Heart left ventricle (tissue), 16 donors: ENCODE measurements around the gene MAPK8IP1. TPM values are rescaled to one million over a fixed set of nuclear protein-coding genes. Genes with fewer than 3 reads are reported as not detected.
"Not testable (repeated sequence)": the region's sequence is repeated elsewhere in the genome, so short reads cannot be mapped to it uniquely, and the experiment has no call there.

Source experiments
- ATAC-seq, 4 donors: fragments of 200-7000 bp; cut with Tn5 transposase; one replicate each; pipeline ENCODE4 v1.9.1; 2020 to 2022; ENCODE audit warnings: moderate library complexity in 4 of 4, mild to moderate bottlenecking in 3 of 4, moderate number of reproducible peaks in 1 of 4
- DNase-seq, 5 donors: peaks; one replicate each; pipeline ENCODE4 v3.0.0-alpha.2; 2020
- H3K27ac ChIP-seq, 12 donors: fragments of 200-600 bp; sonication (generic) in 4 of 12; one replicate each; pipeline versions ENCODE4 v1.5.0 to v1.8.0; 2016 to 2022; ENCODE audit warnings: mild to moderate bottlenecking in 2 of 12
- H3K27me3 ChIP-seq, 9 donors: fragments of 200-600 bp; sonication (generic) in 2 of 9; one replicate each; pipeline versions ENCODE4 v1.5.1 to v1.8.0; 2016 to 2022; ENCODE audit warnings: mild to moderate bottlenecking in 3 of 9
- H3K36me3 ChIP-seq, 9 donors: fragments of 200-600 bp; sonication (generic) in 2 of 9; one replicate each; pipeline versions ENCODE4 v1.5.0 to v1.8.0; 2018 to 2022; ENCODE audit warnings: mild to moderate bottlenecking in 2 of 9
- H3K4me1 ChIP-seq, 12 donors: fragments of 200-600 bp; sonication (generic) in 4 of 12; one replicate each; pipeline versions ENCODE4 v1.5.0 to v1.8.0; 2016 to 2022; ENCODE audit warnings: mild to moderate bottlenecking in 3 of 12
- H3K4me3 ChIP-seq, 12 donors: fragments of 200-600 bp; sonication (generic) in 4 of 12; one replicate each; pipeline versions ENCODE4 v1.5.0 to v1.8.0; 2017 to 2022; ENCODE audit warnings: mild to moderate bottlenecking in 9 of 12, moderate library complexity in 4 of 12
- H3K9me3 ChIP-seq, 12 donors: fragments of 200-600 bp; sonication (generic) in 4 of 12; one replicate each; pipeline versions ENCODE4 v1.5.0 to v1.8.0; 2016 to 2022; ENCODE audit warnings: mild to moderate bottlenecking in 1 of 12
- CTCF ChIP-seq, 12 donors: fragments of 200-600 bp; sonication (generic) in 4 of 12; IDR thresholded peaks; one replicate each; pipeline versions ENCODE4 v1.5.0 to v1.8.0; 2018 to 2022; ENCODE audit warnings: antibody characterized with exemption in 12 of 12, mild to moderate bottlenecking in 5 of 12
- POLR2A ChIP-seq, 2 donors: fragments of 450-650 bp; IDR thresholded peaks; one replicate each; pipeline ENCODE4 v1.6.1; 2017; ENCODE audit warnings: antibody characterized with exemption in 2 of 2, mild to moderate bottlenecking in 2 of 2, moderate library complexity in 2 of 2
- WGBS, 4 donors: extraction: QIAGEN DNeasy Blood & Tissue Kit in 2 of 4; methylation state at CpG; one replicate each; pipeline versions ENCODE4 v1.1.5 to v1.1.7; 2013 to 2018; 5-methylcytosine and 5-hydroxymethylcytosine counted together
- intact Hi-C, 10 donors: fragments of 100-400 bp; cut with DNase I; formaldehyde crosslinking; loops; one replicate each; pipeline versions ENCODE4 v1.11.1 to v1.14.2; 2022
- polyA plus RNA-seq, 2 donors: library from polyadenylated mRNA; stranded (reverse); fragments of 200-250 nt; gene quantifications; one replicate each; pipeline ENCODE4 v1.2.3, GENCODE V29; 2013
- total RNA-seq, 9 donors: library from RNA; depleted of rRNA in 2 of 9; stranded (reverse); fragments of >200 nt in 2 of 9; fragmentation: NEBNext Ultra II Directional in 3 of 9; extraction: Animal tissue kit (Norgen Biotek cat#: 25700) in 3 of 9; gene quantifications; one replicate each; pipeline versions ENCODE4 v1.1.0 to v1.2.4, GENCODE V29; 2016 to 2023
- donor health status: ischemic (EF 13 %, LVEDD 7.1; RV severe dilation, severe dysfunction).
- donor health status: healthy with polysubstance abuse.
- donor health status: DM: no; HTN: yes; CAD: no.
- donor health status: DM: no; HTN: no; CAD: no.
- donor health status: ischemic (EF 25% LVEDD 6.9; RV normal size, moderate dysfunction).
- donor health status: ischemic (EF 25% LVEDD 5.7; RV mildly dilated, moderate dysfunction).
- donor health status: healthy.
- donor health status: DM: yes; HTN: yes; CAD: no.
- donor health status: ischemic (EF 35%, LVEDD 5.7; RV mildly dilated, moderate dysfunction).
- donor health status: nonischemic (EF 11% LVEDD 7.7; RV severe dilation, severe dysfunction).
- donor health status: DM: yes; HTN: yes; CAD: no.
- donor health status: PGD.
- donor health status: ischemic (EF 29% LVEDD 5.4; RV normal size, mild dysfunction).
- donor health status: nonischemic (EF 23%, LVEDD 6.1; RV moderate dilation, normal function).

MAPK8IP1 gene
- total and polyA plus RNA-seq, 11 donors = 2.4 to 8.0 (median 7.3) TPM

- ATAC-seq (no peak), DNase-seq (no peak)
- Histone ChIP-seq H3K36me3 (peaks cover 0 to 17% (median 0%) of the 10 kb centered on the region in 9 donors), H3K27me3 (peaks cover 0 to 24% (median 0%) of the 10 kb centered on the region in 9 donors), H3K9me3 (no peaks in the 10 kb centered on the region), H3K27ac (no peak overlapping the region), H3K4me3 (no peak overlapping the region), H3K4me1 (peaks cover 5 to 29% (median 23%) of the 10 kb centered on the region in 12 donors)
- TF ChIP-seq CTCF (IDR thresholded peaks at IDR 0.05) (no peak), POLR2A (IDR thresholded peaks at IDR 0.05) (no peak)
- intact Hi-C loops = no loop called here
- 94 to 96% (median 94%) methylated on average over 37 to 56 of the region's 56 CpGs for WGBS, 4 donors
Observed at GRCh38 chr11:45902452-45903380, 17.3 kb downstream of the MAPK8IP1 start.

GRCh38 chr11:45904309-45904915 lies 19.0 kb downstream of the MAPK8IP1 start:
- DNase-seq (no peak), ATAC-seq (no peak)
- TF ChIP-seq POLR2A (IDR thresholded peaks at IDR 0.05) (no peak), CTCF (IDR thresholded peaks at IDR 0.05) (no peak)
- intact Hi-C loops = no loop called here
- Histone ChIP-seq H3K27ac (no peak overlapping the region), H3K4me1 (peaks cover 5 to 28% (median 14%) of the 10 kb centered on the region in 12 donors), H3K9me3 (no peaks in the 10 kb centered on the region), H3K36me3 (peaks cover 0 to 18% (median 3%) of the 10 kb centered on the region in 9 donors), H3K4me3 (no peak overlapping the region), H3K27me3 (peaks cover 0 to 13% (median 0%) of the 10 kb centered on the region in 9 donors)
- 82 to 84% (median 83%) methylated on average over 15 of the region's 15 CpGs for WGBS, 4 donors

- no peaks in the 10 kb centered on the region for H3K9me3 ChIP-seq
- WGBS, 4 donors = 92 to 96% (median 94%) methylated on average over 17 to 19 of the region's 19 CpGs
- peaks cover 0 to 8% (median 0%) of the 10 kb centered on the region in 9 donors for H3K27me3 ChIP-seq
- intact Hi-C loops = no loop called here
- ATAC-seq = no peak
- no peak overlapping the region for H3K4me3 ChIP-seq
- no peak for TF ChIP-seq POLR2A (IDR thresholded peaks at IDR 0.05)
- TF ChIP-seq CTCF (IDR thresholded peaks at IDR 0.05) = no peak
- DNase-seq = no peak
- H3K36me3 ChIP-seq = peaks cover 0 to 25% (median 9%) of the 10 kb centered on the region in 9 donors
- H3K27ac ChIP-seq = no peak overlapping the region
- H3K4me1 ChIP-seq = peaks cover 5 to 21% (median 11%) of the 10 kb centered on the region in 12 donors
Observed at GRCh38 chr11:45905095-45905494, 19.6 kb downstream of the MAPK8IP1 start.

GRCh38 chr11:45905576-45905975 lies 20.1 kb downstream of the MAPK8IP1 start:
- 82 to 89% (median 84%) methylated on average over 5 to 6 of the region's 6 CpGs for WGBS, 4 donors
- H3K4me1 ChIP-seq = peaks cover 5 to 16% (median 8%) of the 10 kb centered on the region in 12 donors
- ATAC-seq, DNase-seq, H3K4me3 ChIP-seq, H3K9me3 ChIP-seq, H3K27me3 ChIP-seq, H3K27ac ChIP-seq, intact Hi-C loops: not testable (repeated sequence)
- H3K36me3 ChIP-seq = peaks cover 0 to 27% (median 14%) of the 10 kb centered on the region in 9 donors
